Lower leg skin (tissue), 4 donors: ENCODE measurements around the gene NELFB. TPM values are rescaled to one million over a fixed set of nuclear protein-coding genes. Genes with fewer than 3 reads are reported as not detected.

Source experiments
- DNase-seq, 2 donors: peaks; one replicate each; pipeline ENCODE4 v3.0.0-alpha.2; 2019; ENCODE audit warnings: low spot score in 2 of 2
- H3K4me3 ChIP-seq: fragments of 200-600 bp; sonication (generic); 2 replicates; pipeline ENCODE4 v1.5.1; 2017; ENCODE audit warnings: mild to moderate bottlenecking, low read depth; ENCODE audit not compliant: poor library complexity, severe bottlenecking
- CTCF ChIP-seq, 3 donors: fragments of 450-650 bp; IDR thresholded peaks; one replicate each; pipeline ENCODE4 v1.5.1; 2016; ENCODE audit warnings: antibody characterized with exemption in 3 of 3, mild to moderate bottlenecking in 3 of 3, moderate library complexity in 2 of 3
- POLR2A ChIP-seq, 2 donors: fragments of 450-650 bp; IDR thresholded peaks; one replicate each; pipeline ENCODE4 v1.6.1; 2016 to 2017; ENCODE audit warnings: antibody characterized with exemption in 2 of 2, mild to moderate bottlenecking in 1 of 2, moderate library complexity in 1 of 2
- WGBS, 2 donors: methylation state at CpG; one replicate each; pipeline ENCODE4 v1.1.5; 2018; 5-methylcytosine and 5-hydroxymethylcytosine counted together
- intact Hi-C: fragments of 100-400 bp; cut with DNase I; formaldehyde crosslinking; loops from one replicate; pipeline ENCODE4 v1.15.0; 2023; ENCODE audit warnings: low total_unique reads
- total RNA-seq, 4 donors: library from RNA; depleted of rRNA; stranded (reverse); fragments of >200 nt; gene quantifications; one replicate each; pipeline ENCODE4 v1.1.0, GENCODE V29; 2016

NELFB gene
- total RNA-seq, 4 donors from 2014 or later: 40.7 to 52.7 (median 49.9) TPM

GRCh38 chr9:137311171-137311985 lies 56.3 kb downstream of the NELFB start:
- H3K4me3 ChIP-seq: no peak overlapping the region
- 50 to 65% methylated on average over 6 to 18 of the region's 27 CpGs for WGBS, 2 donors
- no peak for TF ChIP-seq POLR2A (IDR thresholded peaks at IDR 0.05)
- TF ChIP-seq CTCF (IDR thresholded peaks at IDR 0.05): no peak
- peak; percentile 57 to 89 for DNase-seq
- intact Hi-C loops: no loop called here

GRCh38 chr9:137311986-137312851 lies 57.1 kb downstream of the NELFB start:
- no peak overlapping the region for H3K4me3 ChIP-seq
- WGBS, 2 donors: 42 to 60% methylated on average over 11 to 18 of the region's 28 CpGs
- DNase-seq: no peak
- intact Hi-C loops: no loop called here
- TF ChIP-seq POLR2A (IDR thresholded peaks at IDR 0.05): no peak
- no peak for TF ChIP-seq CTCF (IDR thresholded peaks at IDR 0.05)

- intact Hi-C loops: no loop called here
- H3K4me3 ChIP-seq: no peak overlapping the region
- TF ChIP-seq CTCF (IDR thresholded peaks at IDR 0.05) (no peak), POLR2A (IDR thresholded peaks at IDR 0.05) (no peak)
- no peak for DNase-seq
- WGBS, 2 donors: 65 to 71% methylated on average over 5 to 6 of the region's 6 CpGs
These were observed 57.8 kb downstream of the NELFB start for GRCh38 chr9:137312852-137313325.

GRCh38 chr9:137313326-137313936 lies 58.3 kb downstream of the NELFB start:
- DNase-seq: peak in 1 of 2 donors; percentile 86
- WGBS, 2 donors: 68 to 70% methylated on average over 6 to 8 of the region's 9 CpGs
- H3K4me3 ChIP-seq: no peak overlapping the region
- TF ChIP-seq CTCF (IDR thresholded peaks at IDR 0.05) (no peak), POLR2A (IDR thresholded peaks at IDR 0.05) (no peak)
- intact Hi-C loops: no loop called here

GRCh38 chr9:137313956-137314560 lies 58.9 kb downstream of the NELFB start:
- TF ChIP-seq POLR2A (IDR thresholded peaks at IDR 0.05): no peak
- TF ChIP-seq CTCF (IDR thresholded peaks at IDR 0.05): no peak
- H3K4me3 ChIP-seq: no peak overlapping the region
- 69 to 75% methylated on average over 18 to 22 of the region's 24 CpGs for WGBS, 2 donors
- intact Hi-C loops: no loop called here
- DNase-seq: no peak
